Amniotic stem cell (primary cell): ENCODE data around the gene EIF4E1B.

ENCODE experiments used
- DNase-seq: peaks from one replicate; lab custom pipeline; 2025; lab: John Stamatoyannopoulos, UW

EIF4E1B gene

GRCh38 chr5:176627582-176627981 lies 2.9 kb upstream of the EIF4E1B start:
- DNase-seq: no peak

- DNase-seq: no peak
Observed at GRCh38 chr5:176628406-176629228, 1.9 kb upstream of the EIF4E1B start.

GRCh38 chr5:176629317-176629852 lies 1.1 kb upstream of the EIF4E1B start:
- no peak for DNase-seq

- no peak for DNase-seq
Observed at GRCh38 chr5:176630681-176631222, 277 bp downstream of the EIF4E1B start.

GRCh38 chr5:176631383-176632200 lies 1.1 kb downstream of the EIF4E1B start:
- DNase-seq: no peak

- DNase-seq: no peak
Observed at GRCh38 chr5:176632745-176633144, 2.3 kb downstream of the EIF4E1B start.

GRCh38 chr5:176633598-176633997 lies 3.1 kb downstream of the EIF4E1B start:
- no peak for DNase-seq

- no peak for DNase-seq
Observed at GRCh38 chr5:176636426-176636825, 6.0 kb downstream of the EIF4E1B start.

GRCh38 chr5:176637556-176637955 lies 7.1 kb downstream of the EIF4E1B start:
- no peak for DNase-seq

- DNase-seq: no peak
Observed at GRCh38 chr5:176638437-176638836, 8.0 kb downstream of the EIF4E1B start.

GRCh38 chr5:176639208-176639607 lies 8.7 kb downstream of the EIF4E1B start:
- DNase-seq: no peak

GRCh38 chr5:176639981-176640380 lies 9.5 kb downstream of the EIF4E1B start:
- DNase-seq: no peak

GRCh38 chr5:176640616-176641015 lies 10.1 kb downstream of the EIF4E1B start:
- no peak for DNase-seq

- DNase-seq: no peak
Observed at GRCh38 chr5:176642675-176643490, 12.4 kb downstream of the EIF4E1B start.

- DNase-seq: no peak
Observed at GRCh38 chr5:176643491-176644219, 13.2 kb downstream of the EIF4E1B start.

GRCh38 chr5:176644294-176644693 lies 13.8 kb downstream of the EIF4E1B start:
- no peak for DNase-seq

- DNase-seq: no peak
Observed at GRCh38 chr5:176644878-176645670, 14.6 kb downstream of the EIF4E1B start.

- no peak for DNase-seq
Observed at GRCh38 chr5:176646049-176646706, 15.7 kb downstream of the EIF4E1B start.

GRCh38 chr5:176646707-176647029 lies 16.2 kb downstream of the EIF4E1B start:
- DNase-seq: no peak
